Right lobe of liver (tissue), 4 donors: ENCODE results near the gene SOX18.

Source experiments
- POLR2A ChIP-seq: fragments of 450-650 bp; IDR thresholded peaks from one replicate; pipeline ENCODE4 v1.6.1; 2017; ENCODE audit warnings: antibody characterized with exemption, mild to moderate bottlenecking
- TF ChIP-seq, protein P1 (sequence below), 4 donors: fragments of 200-600 bp in 3 of 4; fragments of 450-650 bp in 1 of 4; IDR thresholded peaks; one replicate each; pipeline versions ENCODE4 v1.5.1 to v1.8.0; 2016 to 2022; ENCODE audit warnings: antibody characterized with exemption in 4 of 4, mild to moderate bottlenecking in 2 of 4
- donor health status: DM: no; HTN: no; CAD: no.
- donor health status: DM: no; HTN: no; CAD: no.
- donor health status: DM: no; HTN: yes; CAD: no.

DNA sequence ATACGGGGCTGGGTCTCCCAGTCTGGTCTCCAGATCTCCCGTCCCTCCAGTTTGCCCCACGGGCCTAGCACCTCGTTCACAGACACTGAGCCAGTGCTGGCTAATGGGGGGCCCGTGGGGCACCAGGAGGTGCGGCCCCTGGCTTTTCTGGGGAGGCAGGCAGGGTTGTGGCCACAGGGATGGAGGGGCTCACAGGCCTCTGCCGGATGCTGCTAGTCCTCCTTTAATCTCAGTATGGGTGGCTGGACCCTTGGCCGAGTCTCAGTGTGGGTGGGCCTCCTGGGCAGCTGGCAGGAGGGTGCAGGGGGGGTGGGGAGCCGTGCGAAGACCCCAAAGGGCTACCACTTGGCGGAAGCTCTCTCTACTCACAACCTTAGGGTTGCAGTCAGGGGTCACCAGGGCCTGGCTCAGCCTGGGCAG is 1.6 kb upstream of the SOX18 start:
- TF ChIP-seq POLR2A = no peak
- TF ChIP-seq, protein P1, sequence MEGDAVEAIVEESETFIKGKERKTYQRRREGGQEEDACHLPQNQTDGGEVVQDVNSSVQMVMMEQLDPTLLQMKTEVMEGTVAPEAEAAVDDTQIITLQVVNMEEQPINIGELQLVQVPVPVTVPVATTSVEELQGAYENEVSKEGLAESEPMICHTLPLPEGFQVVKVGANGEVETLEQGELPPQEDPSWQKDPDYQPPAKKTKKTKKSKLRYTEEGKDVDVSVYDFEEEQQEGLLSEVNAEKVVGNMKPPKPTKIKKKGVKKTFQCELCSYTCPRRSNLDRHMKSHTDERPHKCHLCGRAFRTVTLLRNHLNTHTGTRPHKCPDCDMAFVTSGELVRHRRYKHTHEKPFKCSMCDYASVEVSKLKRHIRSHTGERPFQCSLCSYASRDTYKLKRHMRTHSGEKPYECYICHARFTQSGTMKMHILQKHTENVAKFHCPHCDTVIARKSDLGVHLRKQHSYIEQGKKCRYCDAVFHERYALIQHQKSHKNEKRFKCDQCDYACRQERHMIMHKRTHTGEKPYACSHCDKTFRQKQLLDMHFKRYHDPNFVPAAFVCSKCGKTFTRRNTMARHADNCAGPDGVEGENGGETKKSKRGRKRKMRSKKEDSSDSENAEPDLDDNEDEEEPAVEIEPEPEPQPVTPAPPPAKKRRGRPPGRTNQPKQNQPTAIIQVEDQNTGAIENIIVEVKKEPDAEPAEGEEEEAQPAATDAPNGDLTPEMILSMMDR (IDR thresholded peaks at IDR 0.05) = no peak
